Non-pigmented ciliary epithelial cell (primary cell): ENCODE data around the gene C5orf58.

Source experiments
- DNase-seq: peaks from one replicate; pipeline ENCODE4 v3.0.0-alpha.2; 2010; ENCODE audit warnings: low read depth

Gene C5orf58

GRCh38 chr5:170232786-170233185 is at the start of gene C5orf58:
Gene C5orf58 (plus strand): TSS chr5:170232985. CDS start chr5:170234977, 1,992 bp downstream.
- no peak for DNase-seq

GRCh38 chr5:170183816-170184687 is 48.7 kb upstream of the C5orf58 start:
- DNase-seq: peak; percentile 9

- DNase-seq: no peak
Measured at GRCh38 chr5:170184737-170185136, 48.0 kb upstream of the C5orf58 start.

- no peak for DNase-seq
Measured at GRCh38 chr5:170186156-170186555, 46.6 kb upstream of the C5orf58 start.

GRCh38 chr5:170186856-170187255 is 45.9 kb upstream of the C5orf58 start:
- DNase-seq: no peak

- DNase-seq: no peak
Measured at GRCh38 chr5:170190436-170191134, 42.2 kb upstream of the C5orf58 start.

- DNase-seq: no peak
Measured at GRCh38 chr5:170192829-170193228, 40.0 kb upstream of the C5orf58 start.

- DNase-seq: no peak
Measured at GRCh38 chr5:170195961-170196360, 36.8 kb upstream of the C5orf58 start.

- no peak for DNase-seq
Measured at GRCh38 chr5:170200876-170201275, 31.9 kb upstream of the C5orf58 start.

- no peak for DNase-seq
Measured at GRCh38 chr5:170201311-170201710, 31.5 kb upstream of the C5orf58 start.

- DNase-seq: no peak
Measured at GRCh38 chr5:170202117-170202516, 30.7 kb upstream of the C5orf58 start.

GRCh38 chr5:170204202-170204601 is 28.6 kb upstream of the C5orf58 start:
- no peak for DNase-seq

GRCh38 chr5:170206216-170206615 is 26.6 kb upstream of the C5orf58 start:
- DNase-seq: no peak

- DNase-seq: no peak
Measured at GRCh38 chr5:170206958-170207357, 25.8 kb upstream of the C5orf58 start.

GRCh38 chr5:170211575-170212334 is 21.0 kb upstream of the C5orf58 start:
- no peak for DNase-seq

- peak; percentile 44 for DNase-seq
Measured at GRCh38 chr5:170216257-170216864, 16.4 kb upstream of the C5orf58 start.

GRCh38 chr5:170217831-170218230 is 15.0 kb upstream of the C5orf58 start:
- DNase-seq: no peak

- DNase-seq: no peak
Measured at GRCh38 chr5:170218726-170219125, 14.1 kb upstream of the C5orf58 start.

- peak; percentile 28 for DNase-seq
Measured at GRCh38 chr5:170219615-170220014, 13.2 kb upstream of the C5orf58 start.

- DNase-seq: no peak
Measured at GRCh38 chr5:170220191-170220590, 12.6 kb upstream of the C5orf58 start.

- no peak for DNase-seq
Measured at GRCh38 chr5:170221327-170221741, 11.5 kb upstream of the C5orf58 start.

- DNase-seq: no peak
Measured at GRCh38 chr5:170223360-170223759, 9.4 kb upstream of the C5orf58 start.
